ENCODE measurements around the gene DUS3L. TPM values are rescaled to one million over a fixed set of nuclear protein-coding genes. Genes with fewer than 3 reads are reported as not detected.

DUS3L gene
- total RNA-seq, 1 experiment from 2014 or later: 67.0 TPM

GRCh38 chr19:5782945-5783919 lies 7.7 kb downstream of the DUS3L start:
- H3K23me2 ChIP-seq (ENCODE audit: insufficient read length, low read depth, low read length, poor library complexity, severe bottlenecking): no peaks in the 10 kb centered on the region
- no peak overlapping the region for H3K18ac ChIP-seq (ENCODE audit: insufficient read length, low read depth, low read length)
- Mint-ChIP-seq H3K36me3 (ENCODE audit: insufficient read depth in 1 of 3, low read depth in 3 of 3) (peaks cover 18 to 26% (median 25%) of the 10 kb centered on the region in 3 experiments; a peak in 6 of 7 replicates), H3K27ac (no peak overlapping the region), H3K27me3 (ENCODE audit: low read depth) (peaks cover 3% of the 10 kb centered on the region), H3K9me3 (no peaks in the 10 kb centered on the region), H3K4me3 (no peak overlapping the region), H3K4me1 (no peaks in the 10 kb centered on the region)
- H3K27ac ChIP-seq (ENCODE audit: insufficient read length, low read depth, low read length): no peak overlapping the region
- H3K79me1 ChIP-seq (ENCODE audit: insufficient read depth, low read depth, low read length, poor library complexity, severe bottlenecking): no peaks in the 10 kb centered on the region
- no peak overlapping the region for H2AFZ ChIP-seq (ENCODE audit: low read length)
- no peak overlapping the region for H3K23ac ChIP-seq (ENCODE audit: insufficient read length, low read depth, low read length)
- H3K56ac ChIP-seq (ENCODE audit: insufficient read length, low read depth, low read length): no peak overlapping the region
- no peaks in the 10 kb centered on the region for H3K79me2 ChIP-seq (ENCODE audit: insufficient read depth, low read length)
- no peak overlapping the region for H2BK120ac ChIP-seq (ENCODE audit: low read depth, low read length, poor library complexity, severe bottlenecking)
- no peak overlapping the region for H2BK15ac ChIP-seq (ENCODE audit: low read depth, low read length)
- H4K5ac ChIP-seq (ENCODE audit: insufficient read length, low read depth, low read length): no peak overlapping the region
- no peak overlapping the region for H4K8ac ChIP-seq (replicated peaks; ENCODE audit: insufficient read length, low read depth, low read length)
- no peak overlapping the region for H3T11ph ChIP-seq (ENCODE audit: low read length)
- no peak overlapping the region for H2AK5ac ChIP-seq (ENCODE audit: insufficient read length, low read length)
- no peak overlapping the region for H3K4me2 ChIP-seq (ENCODE audit: insufficient read depth, insufficient read length, low read length)
- TF ChIP-seq CTCF (conservative IDR thresholded peaks at IDR 0.05): no peak
- no peaks in the 10 kb centered on the region for H4K20me1 ChIP-seq (ENCODE audit: control insufficient read depth, insufficient read depth, insufficient read length)
- H3K9ac ChIP-seq (ENCODE audit: extremely low read depth, insufficient read length, low read length): no peak overlapping the region
- no peak overlapping the region for H3K14ac ChIP-seq (ENCODE audit: insufficient read depth, low read length)
- H3K9me3 ChIP-seq (ENCODE audit: control insufficient read depth, low read depth, low read length): no peaks in the 10 kb centered on the region
- no peak for DNase-seq
- H2BK12ac ChIP-seq (ENCODE audit: insufficient read length, low read depth, low read length): no peak overlapping the region
- no peak overlapping the region for H2BK5ac ChIP-seq (ENCODE audit: insufficient read length, low read length)
- H3K4ac ChIP-seq (ENCODE audit: low read depth, low read length): no peak overlapping the region
- H3K27me3 ChIP-seq (ENCODE audit: insufficient read depth, low read length): no peaks in the 10 kb centered on the region
- no peak overlapping the region for H4K91ac ChIP-seq (ENCODE audit: insufficient read length, low read depth, low read length)
- H2BK20ac ChIP-seq (ENCODE audit: low read depth, low read length, poor library complexity, severe bottlenecking): no peak overlapping the region
- whole genome bisulfite sequencing (ENCODE audit: extremely low coverage, insufficient read length, low lambda C conversion rate): no CpG with 5 or more reads among the region's 48 CpGs
- no peaks in the 10 kb centered on the region for H3K4me1 ChIP-seq (ENCODE audit: insufficient read depth, low read length)
